Embryonic facial prominence (tissue), 1 donor: Measurements from ENCODE around the gene SIGLEC15.
"Not testable (repeated sequence)": the region's sequence is repeated elsewhere in the genome, so short reads cannot be mapped to it uniquely, and the experiment has no call there.

Experiments
- DNase-seq: peaks from one replicate; pipeline ENCODE4 v3.0.0-alpha.2; 2016; ENCODE audit errors: extremely low spot score

SIGLEC15 gene

GRCh38 chr18:45825258-45826044 lies at the start of gene SIGLEC15:
TSS of gene SIGLEC15 (plus strand) at chr18:45825675. CDS start at chr18:45825729, 54 bp downstream.
- DNase-seq: no peak

GRCh38 chr18:45775743-45776142 lies 49.7 kb upstream of the SIGLEC15 start:
- DNase-seq: no peak

GRCh38 chr18:45777393-45777792 lies 48.1 kb upstream of the SIGLEC15 start:
- DNase-seq: no peak

DNA sequence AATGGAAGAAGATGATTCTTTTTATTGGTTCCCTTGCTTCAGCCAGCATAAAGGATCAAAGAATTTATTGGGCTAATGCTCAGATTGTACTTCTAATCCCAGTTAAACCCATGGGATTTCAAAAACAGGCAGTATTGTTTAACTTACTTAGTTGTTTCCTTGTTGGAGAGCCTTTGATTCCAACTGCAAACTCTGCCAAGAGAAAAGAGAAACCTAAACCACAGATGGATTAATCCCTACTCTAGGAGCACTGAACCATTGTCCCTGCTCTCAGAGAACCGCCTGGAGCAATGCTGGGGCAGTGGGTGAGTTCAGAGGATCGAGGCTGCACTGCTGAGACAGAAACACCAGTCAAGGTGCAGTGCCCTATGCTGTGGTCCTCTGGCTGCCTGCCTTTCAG lies 44.9 kb upstream of the SIGLEC15 start:
- DNase-seq: no peak

DNA sequence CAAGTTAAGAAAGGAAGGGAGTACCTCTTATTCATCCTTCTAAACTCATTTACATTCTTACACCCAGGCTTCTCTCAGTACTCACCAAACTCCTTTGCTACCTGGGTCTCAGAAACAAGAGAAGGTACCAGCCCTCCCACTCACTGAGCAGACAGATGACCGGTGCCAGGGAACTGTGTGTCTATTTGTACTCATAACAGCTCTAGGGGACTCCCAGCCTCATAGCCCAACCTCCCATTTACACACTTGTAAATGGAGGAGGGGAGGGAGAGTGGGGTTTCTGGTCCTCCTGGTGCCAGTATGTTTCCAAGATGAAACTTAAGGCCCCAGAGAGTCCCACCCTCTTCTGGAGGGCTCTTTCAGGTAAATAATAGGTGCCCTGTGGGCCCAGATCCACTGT lies 42.8 kb upstream of the SIGLEC15 start:
- no peak for DNase-seq

- DNase-seq: no peak
Measured at GRCh38 chr18:45783097-45784075, 42.1 kb upstream of the SIGLEC15 start.

DNA sequence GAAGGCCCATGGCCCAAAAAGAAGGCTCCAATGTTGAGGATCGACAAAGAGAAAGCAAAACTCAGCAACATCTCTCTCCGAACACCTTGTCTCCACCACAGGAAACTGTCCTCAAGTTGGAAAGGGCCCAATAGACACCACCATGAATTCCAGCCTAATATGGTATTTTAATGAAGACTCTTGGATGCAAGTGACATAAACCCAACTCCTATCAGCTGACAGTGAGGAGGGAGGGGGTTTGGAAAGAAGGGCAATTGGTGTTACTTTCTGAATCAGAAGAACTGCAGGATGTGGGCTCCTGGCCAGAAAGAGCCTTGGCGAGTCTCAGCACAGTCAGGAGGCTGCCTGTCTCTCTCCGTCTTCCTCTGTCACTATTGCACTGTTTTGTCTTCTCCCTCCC lies 40.3 kb upstream of the SIGLEC15 start:
- no peak for DNase-seq

- no peak for DNase-seq
Measured at GRCh38 chr18:45786941-45787340, 38.5 kb upstream of the SIGLEC15 start.

GRCh38 chr18:45787346-45787745 lies 38.1 kb upstream of the SIGLEC15 start:
- no peak for DNase-seq

- DNase-seq: no peak
Measured at GRCh38 chr18:45788861-45789260, 36.6 kb upstream of the SIGLEC15 start.

- DNase-seq: no peak
Measured at GRCh38 chr18:45792506-45793263, 32.8 kb upstream of the SIGLEC15 start.

GRCh38 chr18:45793264-45793965 lies 32.1 kb upstream of the SIGLEC15 start:
- DNase-seq: no peak

DNA sequence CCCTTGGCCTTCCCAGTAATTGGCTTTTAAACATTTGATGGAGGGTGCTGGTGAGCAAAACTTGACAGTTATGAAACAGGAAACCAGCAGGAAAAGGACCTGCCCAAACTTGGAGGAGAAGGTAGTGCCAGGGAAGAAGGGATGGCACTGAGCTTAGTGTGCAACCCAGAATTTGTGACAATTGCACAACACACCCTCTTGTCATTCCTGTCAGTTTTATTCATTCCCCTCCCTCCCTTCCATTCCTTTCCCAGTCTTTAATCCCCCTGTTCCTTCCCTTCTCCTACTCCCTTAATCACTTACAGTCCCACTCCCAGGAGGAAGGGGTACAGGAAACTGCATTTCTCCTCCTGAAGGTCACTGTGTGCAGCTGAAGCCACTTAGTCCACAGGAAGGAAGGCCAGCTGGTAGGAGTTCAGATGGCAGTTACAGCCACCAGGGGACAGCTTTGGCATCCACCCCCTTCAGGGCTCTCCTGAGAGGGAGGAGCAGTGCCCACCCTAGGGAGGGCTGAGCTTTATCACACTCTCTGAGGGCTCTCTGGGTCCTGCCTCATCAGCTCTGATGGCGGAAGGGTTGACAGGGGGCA lies 24.0 kb upstream of the SIGLEC15 start:
- DNase-seq: no peak

DNA sequence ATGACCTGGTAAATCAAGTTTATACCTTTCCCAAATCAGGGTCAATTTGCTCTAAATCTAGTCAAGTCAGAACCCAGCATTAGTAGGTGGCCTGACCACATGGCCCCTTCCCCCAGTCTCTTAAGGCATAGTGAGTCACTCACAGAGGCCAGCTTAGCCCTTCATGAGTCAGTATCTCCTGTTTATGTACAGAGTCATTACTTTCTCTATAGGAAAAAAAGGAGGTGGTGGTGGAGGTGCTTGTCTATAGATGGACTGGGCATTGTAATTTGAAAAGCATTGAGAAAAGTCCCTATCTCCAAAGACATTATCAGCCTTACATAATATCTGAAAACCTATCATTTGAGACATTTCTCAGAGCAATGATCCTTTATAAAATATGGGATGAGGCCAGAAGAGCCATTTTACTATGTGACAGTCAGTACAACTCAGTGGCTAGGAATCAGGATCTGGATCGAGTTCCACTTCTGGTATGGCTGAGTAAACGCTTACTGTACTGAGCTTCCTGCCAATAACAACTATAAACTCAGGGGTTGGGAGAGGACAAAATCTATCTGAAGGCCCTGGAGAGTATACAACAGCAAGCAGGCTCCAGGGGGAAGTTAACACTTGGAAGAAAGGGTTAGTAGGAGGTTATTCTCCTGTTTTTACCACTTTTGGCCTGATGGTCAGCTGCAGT lies 22.5 kb upstream of the SIGLEC15 start:
- no peak for DNase-seq

DNA sequence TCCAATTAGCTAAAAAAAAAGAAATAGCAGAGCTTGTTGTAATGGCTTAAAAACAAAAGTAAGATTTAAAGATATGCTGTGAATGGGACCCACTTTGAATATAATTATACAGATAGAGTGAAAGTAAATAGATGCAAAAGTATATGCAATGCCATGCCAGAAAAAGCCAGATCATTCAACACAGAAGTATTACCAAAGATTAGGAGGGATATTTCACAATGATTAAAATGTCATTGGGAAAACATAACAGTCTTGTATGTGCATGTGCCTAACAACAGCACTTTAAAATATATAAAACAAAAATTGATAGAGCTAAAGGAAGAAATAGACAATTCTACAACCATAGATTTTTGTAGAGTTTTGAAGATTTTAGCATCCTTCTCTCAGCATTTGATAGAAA lies 19.9 kb upstream of the SIGLEC15 start:
- no peak for DNase-seq

- DNase-seq: no peak
Measured at GRCh38 chr18:45806226-45806625, 19.2 kb upstream of the SIGLEC15 start.

GRCh38 chr18:45807144-45807543 lies 18.3 kb upstream of the SIGLEC15 start:
- not testable (repeated sequence) for DNase-seq

DNA sequence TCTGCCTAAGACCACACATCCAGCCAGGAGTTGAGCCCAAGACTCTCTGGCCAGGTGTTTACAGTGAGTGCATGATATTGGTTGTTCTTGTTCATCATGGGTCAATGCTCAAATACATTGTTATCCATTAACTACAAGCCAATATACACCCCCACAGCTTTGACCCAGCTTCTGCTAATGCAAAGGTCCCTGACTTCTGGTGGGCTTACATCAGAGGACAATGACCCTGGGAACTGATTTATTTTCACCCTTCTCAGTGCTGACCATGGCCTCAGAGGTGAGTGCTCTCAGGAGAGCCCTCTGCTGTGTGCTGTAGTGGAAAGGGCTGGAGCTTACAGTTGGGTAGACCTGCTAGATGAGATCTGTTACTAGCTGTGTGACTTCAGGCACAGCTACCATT lies 10.7 kb upstream of the SIGLEC15 start:
- DNase-seq: not testable (repeated sequence)

GRCh38 chr18:45817543-45817942 lies 7.9 kb upstream of the SIGLEC15 start:
- DNase-seq: no peak

- not testable (repeated sequence) for DNase-seq
Measured at GRCh38 chr18:45818765-45819164, 6.7 kb upstream of the SIGLEC15 start.
